ENCODE results near the gene MILR1.

The MILR1 gene

DNA sequence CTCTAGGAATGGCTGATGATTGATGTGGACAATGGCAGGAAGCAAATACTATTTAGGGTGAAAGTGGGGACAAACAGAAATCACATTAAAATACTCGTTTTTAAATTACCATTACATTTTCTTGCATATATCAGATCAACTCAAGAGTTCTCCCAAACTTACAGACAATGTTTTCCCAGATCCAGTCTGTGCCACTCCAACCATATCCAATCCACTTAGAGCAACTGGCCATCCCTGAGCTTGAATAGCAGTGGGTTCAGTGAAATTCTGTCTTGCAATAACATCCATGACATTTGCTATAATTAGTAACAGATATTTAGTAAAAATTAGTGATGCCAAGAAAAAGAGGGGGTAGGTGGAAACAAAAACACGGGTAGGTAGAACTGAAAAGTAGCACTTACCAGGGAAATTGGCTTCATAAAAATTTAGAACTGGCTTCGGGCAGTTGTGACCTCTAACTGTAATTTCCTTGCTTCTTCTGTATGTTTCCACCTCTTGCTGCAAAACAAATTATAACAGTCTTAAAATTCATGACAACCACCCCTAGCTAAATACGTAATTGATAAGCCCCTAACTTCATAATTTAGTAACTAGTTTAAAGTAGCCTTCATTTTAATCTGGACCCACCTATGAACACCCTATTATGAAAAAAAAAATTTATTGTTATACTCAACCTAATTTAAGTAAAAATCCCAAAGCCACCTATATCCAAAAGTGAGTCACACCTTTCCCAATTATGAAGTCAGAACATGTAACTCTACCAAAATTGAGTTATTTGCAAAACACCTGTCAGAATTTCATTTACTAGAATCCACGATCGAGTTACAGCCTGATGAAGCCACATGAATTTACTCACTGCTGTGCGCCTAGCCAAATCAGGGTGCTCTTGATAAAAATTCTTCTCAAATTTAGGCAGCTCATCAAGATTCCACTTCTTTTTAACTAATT is 55.2 kb downstream of the MILR1 start:
- DNase-seq: no peak

DNA sequence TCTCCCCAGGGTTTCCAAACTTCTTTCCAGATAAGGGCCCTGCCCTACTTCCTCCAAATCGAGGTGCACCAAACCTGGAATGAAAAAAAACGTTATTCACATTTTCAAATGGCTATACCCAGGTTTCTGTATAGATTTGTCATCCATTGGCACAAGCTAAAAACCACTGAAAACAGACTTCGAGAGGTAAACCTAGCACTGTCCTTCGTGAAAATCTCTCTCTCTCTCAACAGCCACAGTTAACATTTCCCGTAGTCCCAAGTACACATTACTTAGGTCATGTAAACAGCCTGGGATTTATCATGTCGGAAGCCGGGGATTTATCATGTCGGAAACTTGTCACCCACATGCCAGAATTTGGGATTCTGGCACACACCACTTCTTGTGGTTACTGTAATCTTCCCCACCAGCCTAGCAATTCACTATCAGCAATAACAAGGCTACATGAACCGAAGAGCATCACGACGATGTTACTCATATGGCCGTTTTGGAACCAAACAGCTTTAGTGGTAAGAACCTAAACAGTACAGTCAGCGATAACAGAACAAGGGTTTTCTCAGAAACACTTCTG is 55.9 kb downstream of the MILR1 start:
- DNase-seq: no peak

DNA sequence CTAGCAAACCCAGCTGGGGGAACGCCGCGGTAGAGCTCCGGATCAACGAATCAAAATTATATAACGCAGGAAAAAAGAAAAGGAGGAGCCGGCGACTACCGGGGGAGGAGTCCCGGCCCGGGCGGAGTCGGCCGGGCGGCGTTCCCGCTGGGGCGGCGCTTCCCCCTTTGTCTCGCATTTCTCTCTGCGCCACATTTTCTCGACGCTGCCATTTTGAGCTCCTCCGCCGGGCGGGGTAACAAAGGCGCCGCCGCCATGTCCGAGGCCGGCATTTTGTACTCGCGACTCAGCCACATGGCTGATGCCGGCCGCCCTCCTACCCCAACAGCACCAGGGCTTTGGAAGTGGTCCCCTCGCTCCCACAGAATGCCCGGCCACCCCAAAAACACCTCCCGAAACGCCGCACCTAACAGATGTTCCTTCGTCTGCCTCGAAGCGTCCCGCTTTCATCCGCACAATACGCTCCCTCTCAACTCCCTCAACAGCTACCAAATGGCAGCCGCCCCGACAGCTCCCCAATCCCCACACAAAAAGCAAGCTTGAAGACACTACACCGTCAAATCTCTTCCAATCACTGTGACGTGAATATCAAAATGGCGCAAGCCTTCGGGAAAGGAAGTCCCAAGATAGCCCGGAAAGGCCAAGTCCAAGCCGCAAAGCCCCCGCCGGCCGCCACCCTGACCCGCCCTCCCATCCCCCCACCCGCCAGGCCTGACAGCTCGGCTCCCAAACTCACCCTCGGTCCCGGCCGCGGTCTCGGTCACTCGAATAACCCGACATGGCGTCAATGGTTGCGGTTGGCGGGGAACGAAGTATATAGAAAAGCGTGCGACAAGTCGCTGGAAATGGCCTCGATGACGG is 56.7 kb downstream of the MILR1 start:
- DNase-seq: peak; percentile 47 to 54

DNA sequence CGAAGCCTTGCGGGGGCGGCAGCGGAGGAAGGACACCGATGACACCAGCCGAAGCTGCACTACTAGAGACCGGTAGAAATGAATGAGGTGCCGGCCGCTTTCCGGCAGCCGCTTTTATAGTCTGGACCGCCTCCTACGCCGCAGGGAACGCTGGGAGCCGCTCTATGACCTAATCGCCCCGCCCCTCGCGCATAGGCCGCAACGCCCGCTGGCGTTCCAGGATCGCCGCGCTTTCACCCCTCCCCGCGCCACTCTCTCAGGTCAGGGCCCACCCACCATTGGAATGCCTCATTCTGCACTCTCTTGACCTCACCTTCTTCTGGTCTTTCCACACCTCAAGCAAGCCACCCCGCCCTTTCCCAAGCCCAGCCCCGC is 57.3 kb downstream of the MILR1 start, which contains the start of gene DDX5:
Gene DDX5, minus strand, starts transcription at position 89 of the 375 bp plus-strand sequence. CDS start 170 bp downstream, outside the sequence.
- DNase-seq: peak; percentile 86 to 87

DNA sequence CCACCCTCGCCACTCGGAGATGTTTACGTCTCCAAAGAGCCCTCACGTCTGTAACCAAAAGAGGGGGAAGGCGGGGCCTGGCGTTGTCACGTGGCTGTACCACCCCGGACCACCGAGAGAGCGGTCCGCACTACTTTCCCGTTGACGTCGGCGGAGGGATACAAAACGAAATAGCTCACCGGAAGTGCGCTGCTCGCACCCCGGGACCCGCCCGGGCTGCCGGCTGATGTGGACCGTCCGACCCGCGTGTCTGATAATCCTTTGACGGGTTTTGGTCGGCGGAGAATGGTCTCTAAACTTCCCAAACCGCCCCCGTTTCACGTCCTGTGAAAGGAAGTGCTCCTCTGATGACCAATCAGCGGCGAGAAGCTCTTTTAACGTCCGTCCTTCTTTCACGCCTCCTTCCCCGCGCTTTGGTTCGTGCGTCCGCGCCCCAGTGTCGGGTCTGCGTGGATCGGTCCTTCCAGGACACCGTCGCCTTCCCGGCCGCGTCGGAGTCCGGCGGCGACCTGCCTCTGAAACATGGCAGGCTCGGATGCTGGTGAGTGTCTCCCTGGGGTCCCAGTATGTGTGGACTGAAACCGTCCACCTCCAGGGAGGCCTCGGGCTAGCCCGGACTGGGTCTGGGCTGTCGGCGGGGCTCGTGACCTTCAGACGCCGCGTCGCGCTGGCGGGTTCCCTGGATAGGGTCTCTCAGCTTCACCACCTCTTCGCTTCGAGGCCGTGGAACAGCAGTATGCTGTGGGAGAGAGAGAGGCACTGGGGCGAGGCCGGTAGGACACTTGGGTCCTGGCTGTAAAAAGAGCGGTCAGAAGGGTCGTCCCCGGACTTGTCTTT is 57.9 kb downstream of the MILR1 start, which contains the start of gene CEP95:
Gene CEP95, plus strand, starts transcription at position 402 of the 837 bp plus-strand sequence. Its CDS starts 121 bp downstream, at position 523.
- peak; percentile 86 to 87 for DNase-seq

DNA sequence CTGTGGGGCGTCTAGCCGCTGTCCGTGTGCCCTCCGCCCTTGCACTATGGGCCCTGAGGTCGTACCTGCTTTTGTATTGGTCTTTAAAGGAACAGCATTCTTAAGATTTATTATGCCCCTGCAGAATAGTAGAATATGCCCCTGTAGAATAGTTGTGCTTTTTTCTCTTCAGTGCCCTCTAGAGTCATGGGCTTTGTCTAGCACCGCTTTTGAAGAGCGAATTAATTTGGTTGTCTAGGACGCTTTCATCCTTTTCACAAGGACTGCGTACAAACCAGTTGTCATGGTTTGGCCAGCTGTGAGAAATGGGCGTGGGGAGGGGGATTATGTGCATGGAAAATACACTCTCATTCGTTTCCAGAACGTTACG is 58.5 kb downstream of the MILR1 start:
- peak; percentile 4 to 15 for DNase-seq

DNA sequence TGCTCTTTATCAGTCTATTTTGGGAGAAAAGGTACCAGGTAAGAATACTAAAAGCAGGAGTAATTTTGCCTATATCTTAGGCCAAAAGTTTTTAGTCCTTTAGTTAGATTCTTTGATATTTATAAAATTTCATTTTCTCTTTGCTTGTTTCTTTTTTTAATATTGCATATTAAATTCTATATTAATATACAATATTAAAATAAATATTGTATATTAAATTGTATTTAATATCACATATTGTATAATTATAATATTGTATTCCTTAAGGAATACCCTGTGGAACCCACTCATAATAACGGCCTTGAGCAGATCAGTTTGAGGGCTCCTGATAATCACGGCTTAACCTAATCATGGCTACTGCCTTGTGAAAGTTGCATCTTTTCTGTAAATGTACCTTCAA is 59.8 kb downstream of the MILR1 start:
- no peak for DNase-seq

DNA sequence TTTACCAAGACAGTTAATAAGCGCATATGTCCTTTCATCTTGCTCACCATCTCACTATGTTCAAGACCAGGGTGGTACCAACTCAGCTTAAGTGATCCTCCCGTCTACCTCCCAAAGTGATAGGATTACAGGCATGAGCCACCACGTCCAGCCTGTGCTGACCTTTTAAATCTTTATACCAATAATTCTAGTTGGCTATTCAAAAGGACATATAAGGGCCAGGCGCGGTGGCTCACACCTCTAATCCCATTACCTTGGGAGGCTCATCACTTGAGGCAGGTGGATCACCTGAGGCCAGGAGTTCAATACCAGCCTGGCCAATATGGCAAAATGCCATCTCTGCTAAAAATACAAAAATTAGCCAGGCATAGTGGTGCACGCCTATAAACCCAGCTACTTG is 60.3 kb downstream of the MILR1 start:
- no peak for DNase-seq

DNA sequence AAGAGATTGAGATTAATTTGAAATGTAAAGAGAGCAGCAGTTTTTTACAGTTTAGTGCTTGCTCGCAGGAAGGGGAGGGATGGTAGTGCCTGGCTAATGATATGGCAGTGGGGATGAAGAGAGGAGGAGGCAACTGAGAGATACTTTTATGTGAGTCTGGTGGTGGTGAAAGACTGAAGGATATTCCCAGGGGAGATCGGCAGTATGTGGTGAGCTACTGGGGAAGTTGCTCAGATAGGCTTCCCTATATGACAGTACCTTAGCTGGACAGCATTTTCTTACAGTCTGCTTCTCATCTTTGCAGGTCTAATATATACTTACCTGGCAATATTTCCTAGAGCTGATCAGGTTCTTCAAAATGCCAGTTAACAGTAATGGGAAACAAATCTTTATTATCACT is 66.5 kb downstream of the MILR1 start:
- no peak for DNase-seq

DNA sequence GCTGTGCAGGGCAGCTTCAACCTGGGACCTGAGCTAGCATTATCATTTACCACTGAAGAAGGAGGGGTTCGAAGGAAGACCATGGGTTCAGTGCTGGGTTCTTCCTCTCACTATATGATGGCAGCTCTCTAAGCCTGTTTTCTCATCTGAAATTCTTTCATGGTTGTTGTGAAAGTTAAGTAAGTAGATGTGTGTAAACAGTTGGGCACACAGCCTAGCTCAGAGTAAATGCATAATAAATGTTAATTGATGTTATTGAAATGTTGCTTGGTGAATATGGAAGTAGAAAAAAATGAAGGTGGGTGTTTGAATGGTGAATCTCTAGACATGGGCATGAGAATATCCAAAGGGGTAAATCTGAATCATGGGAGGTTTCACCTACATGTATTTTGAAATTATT is 66.9 kb downstream of the MILR1 start:
- no peak for DNase-seq

Measured in NCI-H1930 (cell line).